ENCODE measurements around the gene SPINK9. TPM values are rescaled to one million over a fixed set of nuclear protein-coding genes. Genes with fewer than 3 reads are reported as not detected.

Gene SPINK9
- total RNA-seq, 1 donor from 2014 or later: not detected

DNA sequence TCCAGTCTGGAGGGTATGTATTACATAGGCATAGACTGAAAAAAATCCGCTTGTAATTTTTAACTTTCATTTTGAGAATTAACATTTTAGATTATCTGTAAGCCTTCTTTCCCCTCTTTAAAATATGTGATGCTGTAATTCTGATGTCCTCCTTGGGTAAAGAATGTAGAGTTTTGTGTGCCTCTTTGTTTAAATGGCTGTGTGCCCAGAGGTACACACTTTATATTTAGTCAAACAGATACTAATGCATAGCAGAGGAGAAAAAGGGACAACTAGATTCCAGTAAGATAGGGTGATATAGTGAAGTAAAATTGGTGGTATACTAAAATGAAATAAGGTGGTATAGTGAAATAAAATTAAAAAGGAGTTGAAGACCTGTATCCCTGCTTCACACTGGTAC lies 49.7 kb downstream of the SPINK9 start:
- Mint-ChIP-seq H3K4me3 (peak overlapping the region; percentile 91), H3K36me3 (ENCODE audit: low read depth) (no peaks in the 10 kb centered on the region), H3K27me3 (ENCODE audit: low read depth) (no peaks in the 10 kb centered on the region), H3K9me3 (no peaks in the 10 kb centered on the region), H3K27ac (ENCODE audit: unreplicated experiment) (no peak overlapping the region), H3K4me1 (peaks cover 34% of the 10 kb centered on the region)
- no peak for DNase-seq (ENCODE audit: low read depth, low spot score)
- TF ChIP-seq, protein P1, sequence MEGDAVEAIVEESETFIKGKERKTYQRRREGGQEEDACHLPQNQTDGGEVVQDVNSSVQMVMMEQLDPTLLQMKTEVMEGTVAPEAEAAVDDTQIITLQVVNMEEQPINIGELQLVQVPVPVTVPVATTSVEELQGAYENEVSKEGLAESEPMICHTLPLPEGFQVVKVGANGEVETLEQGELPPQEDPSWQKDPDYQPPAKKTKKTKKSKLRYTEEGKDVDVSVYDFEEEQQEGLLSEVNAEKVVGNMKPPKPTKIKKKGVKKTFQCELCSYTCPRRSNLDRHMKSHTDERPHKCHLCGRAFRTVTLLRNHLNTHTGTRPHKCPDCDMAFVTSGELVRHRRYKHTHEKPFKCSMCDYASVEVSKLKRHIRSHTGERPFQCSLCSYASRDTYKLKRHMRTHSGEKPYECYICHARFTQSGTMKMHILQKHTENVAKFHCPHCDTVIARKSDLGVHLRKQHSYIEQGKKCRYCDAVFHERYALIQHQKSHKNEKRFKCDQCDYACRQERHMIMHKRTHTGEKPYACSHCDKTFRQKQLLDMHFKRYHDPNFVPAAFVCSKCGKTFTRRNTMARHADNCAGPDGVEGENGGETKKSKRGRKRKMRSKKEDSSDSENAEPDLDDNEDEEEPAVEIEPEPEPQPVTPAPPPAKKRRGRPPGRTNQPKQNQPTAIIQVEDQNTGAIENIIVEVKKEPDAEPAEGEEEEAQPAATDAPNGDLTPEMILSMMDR (conservative IDR thresholded peaks at IDR 0.05): no peak

DNA sequence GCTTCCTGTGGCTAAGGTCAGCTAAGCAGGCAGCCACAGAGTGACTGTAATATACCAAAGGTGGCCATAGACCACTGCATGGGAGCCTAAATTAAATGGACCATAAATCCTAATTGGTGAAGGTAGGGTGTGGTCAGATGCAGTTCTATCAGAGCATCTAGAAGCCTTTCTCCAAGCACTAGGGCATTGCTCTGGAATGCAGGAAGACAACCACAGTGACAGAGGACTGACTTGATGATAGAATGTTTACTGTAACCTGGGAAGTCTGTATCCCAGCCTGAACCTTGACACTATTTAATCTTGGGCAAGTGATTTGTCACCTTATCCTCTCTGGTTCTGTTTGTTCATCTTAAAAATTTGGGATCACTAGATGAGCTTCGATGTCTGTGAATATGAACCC lies 50.7 kb downstream of the SPINK9 start:
- Mint-ChIP-seq H3K27ac (ENCODE audit: unreplicated experiment) (no peak overlapping the region), H3K36me3 (ENCODE audit: low read depth) (no peaks in the 10 kb centered on the region), H3K27me3 (ENCODE audit: low read depth) (no peaks in the 10 kb centered on the region), H3K4me3 (peak overlapping the region; percentile 53), H3K4me1 (peaks cover 36% of the 10 kb centered on the region), H3K9me3 (no peaks in the 10 kb centered on the region)
- TF ChIP-seq, protein P1 (conservative IDR thresholded peaks at IDR 0.05): no peak
- no peak for DNase-seq (ENCODE audit: low read depth, low spot score)

DNA sequence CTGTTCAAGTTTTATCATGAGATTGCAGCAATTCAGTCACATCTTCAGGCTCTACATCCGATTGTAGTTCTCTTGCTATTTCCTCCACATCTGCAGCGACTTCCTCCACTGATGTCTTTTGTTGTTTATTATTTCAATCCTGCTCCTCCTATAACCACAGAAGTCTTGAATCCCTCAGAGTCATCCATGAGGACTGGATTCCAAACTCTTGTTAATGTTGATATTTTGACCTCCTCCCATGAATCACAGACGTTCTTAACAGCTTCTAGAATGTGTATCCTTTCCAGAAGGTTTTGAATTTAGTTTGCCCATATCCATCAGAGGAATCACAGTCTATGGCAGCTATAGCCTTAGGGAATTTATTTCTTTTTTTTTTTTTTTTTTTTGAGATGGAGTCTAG lies 52.0 kb downstream of the SPINK9 start:
- DNase-seq (ENCODE audit: low read depth, low spot score): no peak
- no peaks in the 10 kb centered on the region for H3K9me3 Mint-ChIP-seq
- H3K4me1 Mint-ChIP-seq: peaks cover 41% of the 10 kb centered on the region
- no peaks in the 10 kb centered on the region for H3K36me3 Mint-ChIP-seq (ENCODE audit: low read depth)
- H3K27ac Mint-ChIP-seq (ENCODE audit: unreplicated experiment): no peak overlapping the region
- H3K4me3 Mint-ChIP-seq: peak overlapping the region; percentile 36
- TF ChIP-seq, protein P1 (conservative IDR thresholded peaks at IDR 0.05): no peak
- no peaks in the 10 kb centered on the region for H3K27me3 Mint-ChIP-seq (ENCODE audit: low read depth)

DNA sequence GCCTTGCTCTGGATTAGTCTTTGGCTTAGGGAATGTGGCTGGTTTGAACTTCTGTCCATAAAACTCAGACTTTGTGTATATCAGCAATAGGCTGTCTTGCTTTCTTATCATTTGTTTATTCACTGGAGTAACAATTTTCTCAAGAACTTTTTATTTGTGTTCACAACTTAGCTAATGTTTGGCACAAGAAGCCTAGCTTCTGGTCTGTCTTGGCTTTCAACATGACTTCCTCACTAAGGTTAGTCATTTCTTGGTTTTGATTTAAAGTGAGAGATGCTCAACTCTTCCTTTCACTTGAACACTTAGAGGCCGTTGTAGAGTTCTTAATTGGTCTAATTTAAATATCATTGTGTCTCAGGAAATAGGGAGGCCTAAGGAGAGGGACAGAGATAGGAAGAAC lies 53.3 kb downstream of the SPINK9 start:
- H3K27ac Mint-ChIP-seq (ENCODE audit: unreplicated experiment): no peak overlapping the region
- TF ChIP-seq, protein P1 (conservative IDR thresholded peaks at IDR 0.05): no peak
- peaks cover 37% of the 10 kb centered on the region for H3K4me1 Mint-ChIP-seq
- no peaks in the 10 kb centered on the region for H3K27me3 Mint-ChIP-seq (ENCODE audit: low read depth)
- peak overlapping the region; percentile 49 for H3K4me3 Mint-ChIP-seq
- no peaks in the 10 kb centered on the region for H3K9me3 Mint-ChIP-seq
- no peak for DNase-seq (ENCODE audit: low read depth, low spot score)
- no peaks in the 10 kb centered on the region for H3K36me3 Mint-ChIP-seq (ENCODE audit: low read depth)

Other genes with a start within 250 kb of the SPINK9 start
- not detected in 2 replicates for gene SPINK14, start 167.0 kb upstream of the SPINK9 start, total RNA-seq
- not detected in 2 replicates for gene SPINK6, start 132.5 kb upstream of the SPINK9 start, total RNA-seq
- gene MARCOL, start 97.0 kb upstream of the SPINK9 start, total RNA-seq: not detected in 2 replicates
- gene SPINK13, start 66.8 kb upstream of the SPINK9 start, total RNA-seq: not detected in 2 replicates
- not detected in 2 replicates for gene SPINK7, start 23.1 kb upstream of the SPINK9 start, total RNA-seq
- 41.0 and 43.8 TPM in 2 replicates for gene FBXO38, start 48.4 kb downstream of the SPINK9 start, total RNA-seq